Psoas muscle (tissue), 8 donors: ENCODE data around the gene CACNA1B. TPM values are rescaled to one million over a fixed set of nuclear protein-coding genes. Genes with fewer than 3 reads are reported as not detected.

ENCODE experiments used
- ATAC-seq, 4 donors: fragments of 200-7000 bp; cut with Tn5 transposase; one replicate each; pipeline ENCODE4 v1.9.1; 2020; ENCODE audit warnings: moderate library complexity in 3 of 4, mild to moderate bottlenecking in 2 of 4
- DNase-seq, 2 donors: peaks; one replicate each; pipeline ENCODE4 v3.0.0-alpha.2; 2020
- H3K27ac ChIP-seq: fragments of 200-600 bp; one replicate; pipeline ENCODE4 v1.8.0; 2022
- H3K27me3 ChIP-seq, 3 donors: fragments of 200-600 bp in 1 of 3; one replicate each; pipeline versions ENCODE4 v1.6.1 to v1.8.0; 2013 to 2022; ENCODE audit warnings: low read length in 2 of 3, mild to moderate bottlenecking in 2 of 3, moderate library complexity in 1 of 3; ENCODE audit not compliant: insufficient read depth in 3 of 3
- H3K36me3 ChIP-seq, 2 donors: fragments of 200-600 bp in 1 of 2; one replicate each; pipeline versions ENCODE4 v1.6.1 to v1.8.0; 2013 to 2022; ENCODE audit warnings: low read depth in 1 of 2, mild to moderate bottlenecking in 1 of 2, moderate library complexity in 1 of 2; ENCODE audit not compliant: insufficient read depth in 1 of 2
- H3K4me1 ChIP-seq: fragments of 200-600 bp; one replicate; pipeline ENCODE4 v1.8.0; 2022
- H3K4me3 ChIP-seq: fragments of 200-600 bp; one replicate; pipeline ENCODE4 v1.8.0; 2022; ENCODE audit warnings: mild to moderate bottlenecking
- H3K9me3 ChIP-seq: fragments of 200-600 bp; one replicate; pipeline ENCODE4 v1.8.0; 2022
- CTCF ChIP-seq: fragments of 200-600 bp; IDR thresholded peaks from one replicate; pipeline ENCODE4 v1.8.0; 2022; ENCODE audit warnings: antibody characterized with exemption
- WGBS, 3 donors: extraction: QIAGEN DNeasy Blood & Tissue Kit; methylation state at CpG; one replicate each; pipeline versions ENCODE4 v1.1.6 to v1.1.7; 2013; 5-methylcytosine and 5-hydroxymethylcytosine counted together
- intact Hi-C, 2 donors: fragments of 100-400 bp; cut with DNase I; formaldehyde crosslinking; loops; one replicate each; pipeline versions ENCODE4 v1.11.0 to v1.14.2; 2022
- polyA plus RNA-seq, 3 donors: library from polyadenylated mRNA; stranded (reverse); fragments of 200-250 nt; gene quantifications; one replicate each; pipeline ENCODE4 v1.2.3, GENCODE V29; 2013
- total RNA-seq, 4 donors: library from RNA; stranded (reverse); fragmentation: NEBNext Ultra II Directional in 2 of 4; extraction: Animal tissue kit (Norgen Biotek cat#: 25700) in 2 of 4; gene quantifications; one replicate each; pipeline versions ENCODE4 v1.2.1 to v1.2.4, GENCODE V29; 2021 to 2023
- donor health status: healthy with polysubstance abuse.
- donor health status: DM: no; HTN: no; CAD: no; lungs with moderate emphysema.
- donor health status: Bipolar disorder and iron deficiency.
- donor health status: healthy.
- donor health status: DM: yes; HTN: yes; CAD: no.
- donor health status: DM: no; HTN: no; CAD: no.
- donor health status: DM: no; HTN: no; CAD: no.
- donor health status: DM: yes; HTN: yes; CAD: no.

The CACNA1B gene
- total and polyA plus RNA-seq, 7 donors = 0.01 to 0.02 TPM; not detected in 5

DNA sequence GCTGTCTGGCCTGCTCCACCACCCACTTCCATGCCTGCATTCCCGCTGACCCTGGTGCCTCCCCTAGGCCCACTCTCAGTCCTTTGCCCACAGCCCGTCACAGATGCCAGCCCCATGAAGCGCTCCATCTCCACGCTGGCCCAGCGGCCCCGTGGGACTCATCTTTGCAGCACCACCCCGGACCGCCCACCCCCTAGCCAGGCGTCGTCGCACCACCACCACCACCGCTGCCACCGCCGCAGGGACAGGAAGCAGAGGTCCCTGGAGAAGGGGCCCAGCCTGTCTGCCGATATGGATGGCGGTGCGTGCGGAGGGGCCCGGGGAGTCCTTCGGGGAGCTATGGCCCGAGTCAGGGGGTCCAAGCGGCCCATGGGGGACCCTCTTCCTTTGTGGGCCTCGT lies 242.5 kb downstream of the CACNA1B start:
- intact Hi-C loops = no loop called here
- no peaks in the 10 kb centered on the region for H3K36me3 ChIP-seq
- no peak for TF ChIP-seq CTCF
- WGBS, 3 donors = 92 to 95% (median 93%) methylated on average over 22 to 23 of the region's 23 CpGs
- no peak for ATAC-seq
- H3K4me3 ChIP-seq = no peak overlapping the region
- no peaks in the 10 kb centered on the region for H3K4me1 ChIP-seq
- no peak overlapping the region for H3K27ac ChIP-seq
- H3K27me3 ChIP-seq = peaks cover 0 to 12% (median 0%) of the 10 kb centered on the region in 3 donors
- no peaks in the 10 kb centered on the region for H3K9me3 ChIP-seq
- peak in 1 of 2 donors; percentile 26 for DNase-seq

DNA sequence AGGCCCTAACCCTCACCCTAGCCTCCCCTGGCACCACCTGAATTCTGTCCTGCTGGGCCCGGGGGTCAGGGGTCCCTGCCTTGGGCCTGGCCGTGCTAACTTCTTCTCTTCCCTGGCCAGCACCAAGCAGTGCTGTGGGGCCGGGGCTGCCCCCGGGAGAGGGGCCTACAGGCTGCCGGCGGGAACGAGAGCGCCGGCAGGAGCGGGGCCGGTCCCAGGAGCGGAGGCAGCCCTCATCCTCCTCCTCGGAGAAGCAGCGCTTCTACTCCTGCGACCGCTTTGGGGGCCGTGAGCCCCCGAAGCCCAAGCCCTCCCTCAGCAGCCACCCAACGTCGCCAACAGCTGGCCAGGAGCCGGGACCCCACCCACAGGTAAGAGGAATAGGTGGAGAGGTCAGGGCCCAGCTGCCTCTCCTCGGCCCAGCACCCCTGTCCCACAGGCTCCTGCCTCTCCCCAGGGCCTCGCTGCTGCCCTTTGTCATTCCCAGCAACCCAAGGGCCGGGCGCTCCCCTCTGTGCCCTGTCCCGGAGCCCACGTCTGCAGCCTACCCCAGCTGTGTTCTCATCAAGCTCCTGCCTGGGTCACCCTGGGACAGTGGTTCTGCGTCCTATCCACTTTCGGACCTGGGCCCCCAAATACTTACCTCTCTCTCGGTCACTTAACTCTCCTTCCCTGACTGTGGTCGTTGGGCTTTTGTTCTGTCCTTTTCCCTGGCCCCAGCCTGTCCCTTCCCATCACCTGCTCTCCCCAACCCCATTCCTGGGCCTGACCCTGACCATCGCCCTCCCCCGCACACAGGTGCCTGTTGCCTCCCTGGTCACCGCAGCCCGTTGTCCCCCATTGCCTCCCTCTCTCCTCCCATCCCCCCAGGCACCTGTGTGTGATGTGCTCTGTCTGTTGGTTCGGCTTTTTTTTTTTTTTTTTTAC lies 243.2 kb downstream of the CACNA1B start:
- 90 to 96% (median 91%) methylated on average over 32 to 36 of the region's 36 CpGs for WGBS, 3 donors
- ATAC-seq (no peak), DNase-seq (peak in 1 of 2 donors; percentile 39)
- TF ChIP-seq CTCF = no peak
- no peaks in the 10 kb centered on the region for H3K36me3 ChIP-seq
- intact Hi-C loops = no loop called here
- no peak overlapping the region for H3K4me3 ChIP-seq
- no peaks in the 10 kb centered on the region for H3K4me1 ChIP-seq
- H3K27me3 ChIP-seq = peaks cover 0 to 12% (median 0%) of the 10 kb centered on the region in 3 donors
- H3K9me3 ChIP-seq = no peaks in the 10 kb centered on the region
- H3K27ac ChIP-seq = no peak overlapping the region

DNA sequence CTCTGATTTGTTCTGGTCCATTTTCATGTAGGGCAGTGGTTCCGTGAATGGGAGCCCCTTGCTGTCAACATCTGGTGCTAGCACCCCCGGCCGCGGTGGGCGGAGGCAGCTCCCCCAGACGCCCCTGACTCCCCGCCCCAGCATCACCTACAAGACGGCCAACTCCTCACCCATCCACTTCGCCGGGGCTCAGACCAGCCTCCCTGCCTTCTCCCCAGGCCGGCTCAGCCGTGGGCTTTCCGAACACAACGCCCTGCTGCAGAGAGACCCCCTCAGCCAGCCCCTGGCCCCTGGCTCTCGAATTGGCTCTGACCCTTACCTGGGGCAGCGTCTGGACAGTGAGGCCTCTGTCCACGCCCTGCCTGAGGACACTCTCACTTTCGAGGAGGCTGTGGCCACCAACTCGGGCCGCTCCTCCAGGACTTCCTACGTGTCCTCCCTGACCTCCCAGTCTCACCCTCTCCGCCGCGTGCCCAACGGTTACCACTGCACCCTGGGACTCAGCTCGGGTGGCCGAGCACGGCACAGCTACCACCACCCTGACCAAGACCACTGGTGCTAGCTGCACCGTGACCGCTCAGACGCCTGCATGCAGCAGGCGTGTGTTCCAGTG lies 244.0 kb downstream of the CACNA1B start:
- Histone ChIP-seq H3K27me3 (peaks cover 0 to 5% (median 0%) of the 10 kb centered on the region in 3 donors), H3K27ac (no peak overlapping the region), H3K9me3 (no peaks in the 10 kb centered on the region), H3K4me1 (no peaks in the 10 kb centered on the region), H3K4me3 (no peak overlapping the region), H3K36me3 (no peaks in the 10 kb centered on the region)
- intact Hi-C loops = no loop called here
- TF ChIP-seq CTCF = no peak
- DNase-seq (peak in 1 of 2 donors; percentile 34), ATAC-seq (no peak)
- 90 to 93% (median 90%) methylated on average over 32 of the region's 32 CpGs for WGBS, 3 donors

- ATAC-seq (no peak), DNase-seq (peak in 1 of 2 donors; percentile 27)
- Histone ChIP-seq H3K9me3 (no peaks in the 10 kb centered on the region), H3K27ac (no peak overlapping the region), H3K27me3 (no peaks in the 10 kb centered on the region), H3K4me3 (no peak overlapping the region), H3K36me3 (no peaks in the 10 kb centered on the region), H3K4me1 (no peaks in the 10 kb centered on the region)
- intact Hi-C loops = no loop called here
- no peak for TF ChIP-seq CTCF
- 82 to 88% (median 85%) methylated on average over 17 of the region's 17 CpGs for WGBS, 3 donors
Measured at GRCh38 chr9:138122201-138122600, 244.6 kb downstream of the CACNA1B start.
